ENCODE measurements around the gene HMGCS2. TPM values are rescaled to one million over a fixed set of nuclear protein-coding genes. Genes with fewer than 3 reads are reported as not detected.

The HMGCS2 gene
- total and polyA plus RNA-seq, 9 of the 15 experiments (the other 6 are each of a cell fraction or from before 2014, with no cell fraction given): 0.13 TPM; not detected in 8

DNA sequence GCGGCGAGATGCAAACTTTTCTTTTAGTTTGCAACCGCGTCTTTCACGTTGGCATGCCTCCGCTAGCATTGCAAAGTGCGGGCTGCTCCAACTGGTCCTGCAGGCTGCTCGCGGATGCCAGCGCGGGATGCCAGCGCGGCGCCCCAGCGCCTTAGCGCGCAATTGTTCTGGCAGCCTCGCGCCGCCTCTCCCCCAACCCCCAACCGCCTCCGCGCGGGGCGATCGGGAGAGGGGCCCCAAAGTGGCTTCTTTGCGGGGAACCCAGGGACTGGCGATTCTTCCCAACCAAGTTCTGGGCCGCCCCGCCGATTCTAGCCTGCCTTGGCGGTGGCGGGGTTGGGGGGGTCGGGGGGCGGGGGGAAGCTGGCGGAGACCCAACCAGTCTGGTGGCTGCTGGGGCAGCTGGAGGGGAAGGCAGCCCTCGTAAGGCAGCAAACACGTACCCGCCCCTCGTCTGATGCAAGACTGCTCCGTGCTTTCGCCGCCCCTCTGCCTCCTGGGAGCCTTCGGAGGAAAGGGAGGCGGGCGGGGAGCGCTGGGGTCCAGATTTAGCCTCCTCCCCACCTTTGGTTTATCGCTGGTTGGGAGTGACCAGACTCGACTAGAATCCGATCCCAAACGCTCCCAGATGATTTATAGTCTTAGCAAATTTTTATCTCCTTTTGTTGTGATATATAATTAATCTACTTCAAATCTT is 56.2 kb downstream of the HMGCS2 start (continued):
- TF ChIP-seq SMARCE1 (IDR thresholded peaks at IDR 0.05): 0 out of 2 replicates have a peak, but pooled peaks have one; percentile 2
- peak; percentile 33 for TF ChIP-seq TBP (optimal IDR thresholded peaks at IDR 0.05; ENCODE audit: low read depth, low read length)
- no peak for TF ChIP-seq ZNF140 (CRISPR knock-in tag; IDR thresholded peaks at IDR 0.05)
- TF ChIP-seq, protein P1, sequence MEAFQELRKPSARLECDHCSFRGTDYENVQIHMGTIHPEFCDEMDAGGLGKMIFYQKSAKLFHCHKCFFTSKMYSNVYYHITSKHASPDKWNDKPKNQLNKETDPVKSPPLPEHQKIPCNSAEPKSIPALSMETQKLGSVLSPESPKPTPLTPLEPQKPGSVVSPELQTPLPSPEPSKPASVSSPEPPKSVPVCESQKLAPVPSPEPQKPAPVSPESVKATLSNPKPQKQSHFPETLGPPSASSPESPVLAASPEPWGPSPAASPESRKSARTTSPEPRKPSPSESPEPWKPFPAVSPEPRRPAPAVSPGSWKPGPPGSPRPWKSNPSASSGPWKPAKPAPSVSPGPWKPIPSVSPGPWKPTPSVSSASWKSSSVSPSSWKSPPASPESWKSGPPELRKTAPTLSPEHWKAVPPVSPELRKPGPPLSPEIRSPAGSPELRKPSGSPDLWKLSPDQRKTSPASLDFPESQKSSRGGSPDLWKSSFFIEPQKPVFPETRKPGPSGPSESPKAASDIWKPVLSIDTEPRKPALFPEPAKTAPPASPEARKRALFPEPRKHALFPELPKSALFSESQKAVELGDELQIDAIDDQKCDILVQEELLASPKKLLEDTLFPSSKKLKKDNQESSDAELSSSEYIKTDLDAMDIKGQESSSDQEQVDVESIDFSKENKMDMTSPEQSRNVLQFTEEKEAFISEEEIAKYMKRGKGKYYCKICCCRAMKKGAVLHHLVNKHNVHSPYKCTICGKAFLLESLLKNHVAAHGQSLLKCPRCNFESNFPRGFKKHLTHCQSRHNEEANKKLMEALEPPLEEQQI (IDR thresholded peaks at IDR 0.05): no peak
- 0 out of 2 replicates have a peak, but pooled peaks have one; percentile 9 for TF ChIP-seq HCFC1 (IDR thresholded peaks at IDR 0.05; ENCODE audit: low read depth, low read length)
- TF ChIP-seq, protein P2, sequence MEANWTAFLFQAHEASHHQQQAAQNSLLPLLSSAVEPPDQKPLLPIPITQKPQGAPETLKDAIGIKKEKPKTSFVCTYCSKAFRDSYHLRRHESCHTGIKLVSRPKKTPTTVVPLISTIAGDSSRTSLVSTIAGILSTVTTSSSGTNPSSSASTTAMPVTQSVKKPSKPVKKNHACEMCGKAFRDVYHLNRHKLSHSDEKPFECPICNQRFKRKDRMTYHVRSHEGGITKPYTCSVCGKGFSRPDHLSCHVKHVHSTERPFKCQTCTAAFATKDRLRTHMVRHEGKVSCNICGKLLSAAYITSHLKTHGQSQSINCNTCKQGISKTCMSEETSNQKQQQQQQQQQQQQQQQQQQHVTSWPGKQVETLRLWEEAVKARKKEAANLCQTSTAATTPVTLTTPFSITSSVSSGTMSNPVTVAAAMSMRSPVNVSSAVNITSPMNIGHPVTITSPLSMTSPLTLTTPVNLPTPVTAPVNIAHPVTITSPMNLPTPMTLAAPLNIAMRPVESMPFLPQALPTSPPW (CRISPR knock-in tag; IDR thresholded peaks at IDR 0.05): peak; percentile 92
- peak; percentile 31 to 98; a peak in 3 of 4 replicates for TF ChIP-seq RCOR1 (IDR thresholded peaks at IDR 0.05; ENCODE audit: borderline replicate concordance in 1 of 2, low read depth in 2 of 2, low read length in 2 of 2)
- TF ChIP-seq SIX5 (IDR thresholded peaks at IDR 0.05; ENCODE audit: borderline replicate concordance in 1 of 2, insufficient read depth in 1 of 2, low read depth in 1 of 2, low read length in 2 of 2): no peak
- no peak for TF ChIP-seq ELF2 (CRISPR knock-in tag; IDR thresholded peaks at IDR 0.05)
- TF ChIP-seq, protein P3, sequence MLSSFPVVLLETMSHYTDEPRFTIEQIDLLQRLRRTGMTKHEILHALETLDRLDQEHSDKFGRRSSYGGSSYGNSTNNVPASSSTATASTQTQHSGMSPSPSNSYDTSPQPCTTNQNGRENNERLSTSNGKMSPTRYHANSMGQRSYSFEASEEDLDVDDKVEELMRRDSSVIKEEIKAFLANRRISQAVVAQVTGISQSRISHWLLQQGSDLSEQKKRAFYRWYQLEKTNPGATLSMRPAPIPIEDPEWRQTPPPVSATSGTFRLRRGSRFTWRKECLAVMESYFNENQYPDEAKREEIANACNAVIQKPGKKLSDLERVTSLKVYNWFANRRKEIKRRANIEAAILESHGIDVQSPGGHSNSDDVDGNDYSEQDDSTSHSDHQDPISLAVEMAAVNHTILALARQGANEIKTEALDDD (IDR thresholded peaks at IDR 0.05): peak; percentile 58
- TF ChIP-seq HDAC2 (IDR thresholded peaks at IDR 0.05): peak; percentile 42; the same call in 1 of the 2 replicates
- no peak for TF ChIP-seq HNRNPLL (IDR thresholded peaks at IDR 0.05; ENCODE audit: low read depth, low read length, poor library complexity, severe bottlenecking)
- no peak for TF ChIP-seq GATAD2B (IDR thresholded peaks at IDR 0.05; ENCODE audit: borderline replicate concordance)
- TF ChIP-seq, protein P4, sequence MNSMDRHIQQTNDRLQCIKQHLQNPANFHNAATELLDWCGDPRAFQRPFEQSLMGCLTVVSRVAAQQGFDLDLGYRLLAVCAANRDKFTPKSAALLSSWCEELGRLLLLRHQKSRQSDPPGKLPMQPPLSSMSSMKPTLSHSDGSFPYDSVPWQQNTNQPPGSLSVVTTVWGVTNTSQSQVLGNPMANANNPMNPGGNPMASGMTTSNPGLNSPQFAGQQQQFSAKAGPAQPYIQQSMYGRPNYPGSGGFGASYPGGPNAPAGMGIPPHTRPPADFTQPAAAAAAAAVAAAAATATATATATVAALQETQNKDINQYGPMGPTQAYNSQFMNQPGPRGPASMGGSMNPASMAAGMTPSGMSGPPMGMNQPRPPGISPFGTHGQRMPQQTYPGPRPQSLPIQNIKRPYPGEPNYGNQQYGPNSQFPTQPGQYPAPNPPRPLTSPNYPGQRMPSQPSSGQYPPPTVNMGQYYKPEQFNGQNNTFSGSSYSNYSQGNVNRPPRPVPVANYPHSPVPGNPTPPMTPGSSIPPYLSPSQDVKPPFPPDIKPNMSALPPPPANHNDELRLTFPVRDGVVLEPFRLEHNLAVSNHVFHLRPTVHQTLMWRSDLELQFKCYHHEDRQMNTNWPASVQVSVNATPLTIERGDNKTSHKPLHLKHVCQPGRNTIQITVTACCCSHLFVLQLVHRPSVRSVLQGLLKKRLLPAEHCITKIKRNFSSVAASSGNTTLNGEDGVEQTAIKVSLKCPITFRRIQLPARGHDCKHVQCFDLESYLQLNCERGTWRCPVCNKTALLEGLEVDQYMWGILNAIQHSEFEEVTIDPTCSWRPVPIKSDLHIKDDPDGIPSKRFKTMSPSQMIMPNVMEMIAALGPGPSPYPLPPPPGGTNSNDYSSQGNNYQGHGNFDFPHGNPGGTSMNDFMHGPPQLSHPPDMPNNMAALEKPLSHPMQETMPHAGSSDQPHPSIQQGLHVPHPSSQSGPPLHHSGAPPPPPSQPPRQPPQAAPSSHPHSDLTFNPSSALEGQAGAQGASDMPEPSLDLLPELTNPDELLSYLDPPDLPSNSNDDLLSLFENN (IDR thresholded peaks at IDR 0.05; ENCODE audit: low read depth in 2 of 2, low read length in 2 of 2): peak in 1 of 2 experiments; percentile 6; a peak in 1 of 4 replicates
- no peak for TF ChIP-seq HNRNPUL1 (IDR thresholded peaks at IDR 0.05; ENCODE audit: low read length)
- no peak for TF ChIP-seq KLF13 (tag; IDR thresholded peaks at IDR 0.05; ENCODE audit: borderline replicate concordance, low read depth)
- TF ChIP-seq, protein P5, sequence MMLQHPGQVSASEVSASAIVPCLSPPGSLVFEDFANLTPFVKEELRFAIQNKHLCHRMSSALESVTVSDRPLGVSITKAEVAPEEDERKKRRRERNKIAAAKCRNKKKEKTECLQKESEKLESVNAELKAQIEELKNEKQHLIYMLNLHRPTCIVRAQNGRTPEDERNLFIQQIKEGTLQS (IDR thresholded peaks at IDR 0.05): peak; percentile 86
- TF ChIP-seq, protein P5 (CRISPR knock-in tag; conservative IDR thresholded peaks at IDR 0.05): no peak

Measured in K562 (cell line).